C4-2B (cell line): Measurements from ENCODE around the gene FGFR1OP2.
"Not testable (repeated sequence)": the region's sequence is repeated elsewhere in the genome, so short reads cannot be mapped to it uniquely, and the experiment has no call there.

ENCODE experiments used
- H3K27ac ChIP-seq: fragments of 450-650 bp; 2 replicates; pipeline ENCODE4 v1.5.1; 2017
- CTCF ChIP-seq: fragments of 450-650 bp; conservative IDR thresholded peaks from 2 replicates; pipeline ENCODE4 v1.5.1; 2017; ENCODE audit warnings: mild to moderate bottlenecking
- ZFX ChIP-seq: fragments of 450-650 bp; IDR thresholded peaks from 2 replicates; pipeline ENCODE4 v1.6.1; 2017

The FGFR1OP2 gene

GRCh38 chr12:26953447-26953846, 15.2 kb downstream of the FGFR1OP2 start:
- no peak overlapping the region for H3K27ac ChIP-seq
- TF ChIP-seq CTCF (no peak), ZFX (no peak)

GRCh38 chr12:26954027-26954426, 15.8 kb downstream of the FGFR1OP2 start:
- TF ChIP-seq CTCF, result no peak
- no peak for TF ChIP-seq ZFX
- H3K27ac ChIP-seq, result no peak overlapping the region

DNA sequence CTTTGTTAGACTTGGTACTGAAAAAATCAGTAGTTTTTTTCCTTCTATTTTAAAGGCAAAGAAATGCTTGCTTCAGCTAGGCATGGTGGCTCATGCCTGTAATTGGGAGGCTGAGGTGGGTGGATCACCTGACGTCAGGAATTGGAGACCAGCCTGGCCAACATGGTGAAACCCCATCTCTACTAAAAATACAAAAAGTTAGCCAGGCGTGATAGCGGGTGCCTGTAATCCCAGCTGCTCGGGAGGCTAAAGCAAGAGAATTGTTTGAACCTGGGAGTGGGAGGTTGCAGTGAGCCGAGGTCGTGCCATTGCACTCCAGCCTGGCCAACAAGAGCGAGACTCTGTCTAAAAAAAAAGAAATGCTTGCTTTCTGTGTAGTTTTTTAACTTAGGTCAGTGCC, 23.1 kb downstream of the FGFR1OP2 start:
- not testable (repeated sequence) for H3K27ac ChIP-seq

- no peak overlapping the region for H3K27ac ChIP-seq
- TF ChIP-seq ZFX (no peak), CTCF (no peak)
Observed at GRCh38 chr12:26961803-26962202, 23.5 kb downstream of the FGFR1OP2 start.

DNA sequence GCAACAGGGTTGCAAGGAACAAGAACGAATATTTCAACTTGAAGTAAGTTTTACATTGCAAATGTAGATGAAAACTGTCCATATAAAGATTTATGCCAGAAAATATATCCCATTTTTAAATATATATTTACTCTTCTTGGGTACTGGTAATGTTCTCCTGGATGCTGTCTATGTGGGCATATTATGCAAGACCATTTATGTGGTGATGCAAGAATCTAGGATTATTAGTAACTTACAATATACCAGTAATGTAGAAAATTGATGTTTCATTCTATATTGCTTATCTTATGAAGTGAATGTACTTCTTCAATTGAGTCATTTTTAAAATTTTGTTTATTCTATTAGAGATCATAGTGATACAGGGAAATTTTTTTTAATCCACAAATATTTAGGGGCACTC, 25.1 kb downstream of the FGFR1OP2 start:
- no peak overlapping the region for H3K27ac ChIP-seq
- TF ChIP-seq ZFX (no peak), CTCF (no peak)

GRCh38 chr12:26966842-26967241, 28.6 kb downstream of the FGFR1OP2 start:
- TF ChIP-seq CTCF (no peak), ZFX (no peak)
- H3K27ac ChIP-seq, result no peak overlapping the region

GRCh38 chr12:26970136-26970535, 31.9 kb downstream of the FGFR1OP2 start:
- no peak for TF ChIP-seq CTCF
- no peak for TF ChIP-seq ZFX
- no peak overlapping the region for H3K27ac ChIP-seq

- H3K27ac ChIP-seq, result no peak overlapping the region
- no peak for TF ChIP-seq ZFX
- TF ChIP-seq CTCF, result no peak
Observed at GRCh38 chr12:26971963-26972362, 33.7 kb downstream of the FGFR1OP2 start.
